K562 (cell line): ENCODE results near the gene SERTAD1. TPM values are rescaled to one million over a fixed set of nuclear protein-coding genes. Genes with fewer than 3 reads are reported as not detected.
A peak's percentile ranks its signal among the peaks of the same experiment; 100 is the strongest.

Source experiments
- ATF2 ChIP-seq: sonication (generic); formaldehyde crosslinking; IDR thresholded peaks from 2 replicates; pipeline ENCODE4 v1.8.1; 2022; ENCODE audit warnings: missing genetic modification reagents
- CBFB ChIP-seq: sonication (generic); formaldehyde crosslinking; IDR thresholded peaks from 2 replicates; pipeline ENCODE4 v1.4.0; 2020; ENCODE audit warnings: mild to moderate bottlenecking, missing genetic modification reagents
- CHD4 ChIP-seq: fragments of 200-600 bp; sonication (generic); IDR thresholded peaks from 3 replicates; pipeline ENCODE4 v1.6.1; 2012; ENCODE audit warnings: low read depth, mild to moderate bottlenecking, mixed read lengths, low read length, inconsistent platforms; ENCODE audit not compliant: insufficient read depth, insufficient replicate concordance, poor library complexity, severe bottlenecking
- CSDE1 ChIP-seq, 2 experiments: fragments of 450-650 bp; IDR thresholded peaks; 2 replicates each; pipeline ENCODE4 v1.6.1; 2016; ENCODE audit warnings: mild to moderate bottlenecking in 1 of 2
- DDX20 ChIP-seq: fragments of 450-650 bp; IDR thresholded peaks from 2 replicates; pipeline ENCODE4 v1.6.1; 2016; ENCODE audit warnings: missing genetic modification characterization, low read depth, mild to moderate bottlenecking, missing compliant biosample characterization, moderate library complexity
- DMBX1 ChIP-seq: fragments of 250-450 bp; sonication (Bioruptor Pico); IDR thresholded peaks from 2 replicates; pipeline ENCODE4 v1.8.0; 2022; ENCODE audit warnings: inconsistent platforms, mild to moderate bottlenecking, moderate library complexity, borderline replicate concordance
- ESRRB ChIP-seq: fragments of 250-450 bp; sonication (Bioruptor Pico); IDR thresholded peaks from 2 replicates; pipeline ENCODE4 v1.5.0; 2020; ENCODE audit warnings: mild to moderate bottlenecking, moderate library complexity, borderline replicate concordance
- FOS ChIP-seq: IDR thresholded peaks from 3 replicates; pipeline ENCODE4 v1.6.1; 2011; ENCODE audit not compliant: insufficient read length; ENCODE audit errors: extremely low read depth
- GMEB1 ChIP-seq: fragments of 250-450 bp; sonication (Bioruptor Pico); IDR thresholded peaks from 2 replicates; pipeline ENCODE4 v1.4.0; 2020; ENCODE audit warnings: mild to moderate bottlenecking
- HCFC1 ChIP-seq: IDR thresholded peaks from 2 replicates; pipeline ENCODE4 v1.6.1; 2012; ENCODE audit warnings: low read depth, low read length, improper control_type of control experiment
- KLF13 ChIP-seq: fragments of 450-650 bp; IDR thresholded peaks from 2 replicates; pipeline ENCODE4 v1.6.1; 2016; ENCODE audit warnings: missing genetic modification characterization, low read depth, mild to moderate bottlenecking, missing compliant biosample characterization, moderate library complexity, borderline replicate concordance
- MEIS2 ChIP-seq: fragments of 450-650 bp; IDR thresholded peaks from 2 replicates; pipeline ENCODE4 v1.6.1; 2014; ENCODE audit warnings: mild to moderate bottlenecking; ENCODE audit not compliant: partially characterized antibody
- MLLT1 ChIP-seq, 2 experiments: fragments of 450-650 bp; IDR thresholded peaks; 2 replicates each; pipeline ENCODE4 v1.6.1; 2016
- PRPF4 ChIP-seq: fragments of 200-400 bp; formaldehyde crosslinking; IDR thresholded peaks from one replicate; pipeline ENCODE4 v1.6.1; 2017; ENCODE audit warnings: low read length, low read depth, mild to moderate bottlenecking; ENCODE audit not compliant: insufficient read depth, poor library complexity, severe bottlenecking
- PTTG1 ChIP-seq: fragments of 450-650 bp; IDR thresholded peaks from 2 replicates; pipeline ENCODE4 v1.6.1; 2016; ENCODE audit warnings: low read depth, mild to moderate bottlenecking, missing genetic modification characterization, missing compliant biosample characterization
- SAP30 ChIP-seq: fragments of 200-600 bp; sonication (generic); IDR thresholded peaks from 2 replicates; pipeline ENCODE4 v1.6.1; 2012; ENCODE audit warnings: borderline replicate concordance, low read depth, mild to moderate bottlenecking, moderate library complexity, low read length, control low read depth, inconsistent platforms; ENCODE audit not compliant: insufficient read depth, poor library complexity, severe bottlenecking
- WHSC1 ChIP-seq: IDR thresholded peaks from one replicate; pipeline ENCODE4 v1.6.1; 2012; ENCODE audit warnings: low read length, control low read depth, inconsistent platforms
- ZFP30 ChIP-seq: fragments of 250-450 bp; sonication (Bioruptor Pico); IDR thresholded peaks from 2 replicates; pipeline ENCODE4 v1.8.0; 2022; ENCODE audit warnings: moderate library complexity, mild to moderate bottlenecking, inconsistent platforms, borderline replicate concordance
- ZNF217 ChIP-seq: sonication (generic); formaldehyde crosslinking; IDR thresholded peaks from 2 replicates; pipeline ENCODE4 v1.8.0; 2022; ENCODE audit warnings: mild to moderate bottlenecking, missing genetic modification reagents
- ZNF277 ChIP-seq: fragments of 250-450 bp; sonication (Bioruptor Pico); IDR thresholded peaks from 2 replicates; pipeline ENCODE4 v1.8.0; 2022; ENCODE audit warnings: inconsistent platforms, mild to moderate bottlenecking, moderate library complexity, borderline replicate concordance
- ZNF583 ChIP-seq: fragments of 250-450 bp; sonication (Bioruptor Pico); IDR thresholded peaks from 2 replicates; pipeline ENCODE4 v1.4.0; 2020
- polyA plus RNA-seq, 8 experiments: library from polyadenylated mRNA; depleted of rRNA in 4 of 8; stranded (reverse) in 5 of 8; unstranded in 3 of 8; fragments of >200 nt; fragmentation: Nextera tagmentation in 2 of 8; fragmentation: Illumina TruSeq in 1 of 8; extraction: Ambion mirVana in 2 of 8; extraction: Trizol in 1 of 8; gene quantifications; 2 replicates each; pipeline versions ENCODE4 v1.2.1 to v1.2.3, GENCODE V29; 2011 to 2014; ENCODE audit warnings: inconsistent platforms in 1 of 8, missing spikeins in 1 of 8
- total RNA-seq, 7 experiments: library from RNA; depleted of rRNA in 6 of 7; stranded (reverse); fragments of >200 nt in 6 of 7; fragmentation: Illumina TruSeq in 2 of 7; extraction: Trizol in 2 of 7; gene quantifications; 2 replicates each; pipeline versions ENCODE4 v1.2.1 to v1.2.3, GENCODE V29; 2011 to 2021; ENCODE audit warnings: low replicate concordance in 1 of 7

SERTAD1 gene
- total and polyA plus RNA-seq, 9 of the 15 experiments (the other 6 are each of a cell fraction or from before 2014, with no cell fraction given): 0.15 to 8.7 (median 4.9) TPM

- TF ChIP-seq ZNF583 (CRISPR knock-in tag) (no peak), PTTG1 (tag) (no peak), CSDE1 (IDR thresholded peaks at IDR 0.05) (peak in 1 of 2 experiments; percentile 82; a peak in 1 of 4 replicates), ZNF217 (no peak), PRPF4 (no peak), GMEB1 (CRISPR knock-in tag) (no peak), DDX20 (no peak), CHD4 (no peak), ATF2 (CRISPR knock-in tag) (no peak), FOS (peak; percentile 76), KLF13 (peak; percentile 98), HCFC1 (peak; percentile 46; the same call in 1 of the 2 replicates), SAP30 (peak; percentile 87), CBFB (CRISPR knock-in tag) (no peak), MEIS2 (no peak), ESRRB (CRISPR knock-in tag) (no peak), MLLT1 (IDR thresholded peaks at IDR 0.05) (peak in 1 of 2 experiments; percentile 40; a peak in 1 of 4 replicates), DMBX1 (CRISPR knock-in tag) (no peak), ZNF277 (CRISPR knock-in tag) (no peak), WHSC1 (no peak), ZFP30 (CRISPR knock-in tag) (no peak)
Observed at GRCh38 chr19:40444000-40444824, 18.4 kb upstream of the SERTAD1 start, which contains the start of gene SERTAD3 (continued).
